GM12874 (cell line): ENCODE data around the gene APOH.

ENCODE experiments used
- TF ChIP-seq, protein P1 (sequence below): IDR thresholded peaks from 2 replicates; pipeline ENCODE4 v1.5.1; 2011; ENCODE audit warnings: low read depth, mild to moderate bottlenecking, control low read depth, low read length, moderate library complexity; ENCODE audit not compliant: insufficient read depth

Gene APOH

GRCh38 chr17:66234611-66235010, 5.4 kb upstream of the APOH start:
- TF ChIP-seq, protein P1, sequence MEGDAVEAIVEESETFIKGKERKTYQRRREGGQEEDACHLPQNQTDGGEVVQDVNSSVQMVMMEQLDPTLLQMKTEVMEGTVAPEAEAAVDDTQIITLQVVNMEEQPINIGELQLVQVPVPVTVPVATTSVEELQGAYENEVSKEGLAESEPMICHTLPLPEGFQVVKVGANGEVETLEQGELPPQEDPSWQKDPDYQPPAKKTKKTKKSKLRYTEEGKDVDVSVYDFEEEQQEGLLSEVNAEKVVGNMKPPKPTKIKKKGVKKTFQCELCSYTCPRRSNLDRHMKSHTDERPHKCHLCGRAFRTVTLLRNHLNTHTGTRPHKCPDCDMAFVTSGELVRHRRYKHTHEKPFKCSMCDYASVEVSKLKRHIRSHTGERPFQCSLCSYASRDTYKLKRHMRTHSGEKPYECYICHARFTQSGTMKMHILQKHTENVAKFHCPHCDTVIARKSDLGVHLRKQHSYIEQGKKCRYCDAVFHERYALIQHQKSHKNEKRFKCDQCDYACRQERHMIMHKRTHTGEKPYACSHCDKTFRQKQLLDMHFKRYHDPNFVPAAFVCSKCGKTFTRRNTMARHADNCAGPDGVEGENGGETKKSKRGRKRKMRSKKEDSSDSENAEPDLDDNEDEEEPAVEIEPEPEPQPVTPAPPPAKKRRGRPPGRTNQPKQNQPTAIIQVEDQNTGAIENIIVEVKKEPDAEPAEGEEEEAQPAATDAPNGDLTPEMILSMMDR: no peak

- TF ChIP-seq, protein P1: no peak
These were observed 4.0 kb upstream of the APOH start for GRCh38 chr17:66233023-66233753.

DNA sequence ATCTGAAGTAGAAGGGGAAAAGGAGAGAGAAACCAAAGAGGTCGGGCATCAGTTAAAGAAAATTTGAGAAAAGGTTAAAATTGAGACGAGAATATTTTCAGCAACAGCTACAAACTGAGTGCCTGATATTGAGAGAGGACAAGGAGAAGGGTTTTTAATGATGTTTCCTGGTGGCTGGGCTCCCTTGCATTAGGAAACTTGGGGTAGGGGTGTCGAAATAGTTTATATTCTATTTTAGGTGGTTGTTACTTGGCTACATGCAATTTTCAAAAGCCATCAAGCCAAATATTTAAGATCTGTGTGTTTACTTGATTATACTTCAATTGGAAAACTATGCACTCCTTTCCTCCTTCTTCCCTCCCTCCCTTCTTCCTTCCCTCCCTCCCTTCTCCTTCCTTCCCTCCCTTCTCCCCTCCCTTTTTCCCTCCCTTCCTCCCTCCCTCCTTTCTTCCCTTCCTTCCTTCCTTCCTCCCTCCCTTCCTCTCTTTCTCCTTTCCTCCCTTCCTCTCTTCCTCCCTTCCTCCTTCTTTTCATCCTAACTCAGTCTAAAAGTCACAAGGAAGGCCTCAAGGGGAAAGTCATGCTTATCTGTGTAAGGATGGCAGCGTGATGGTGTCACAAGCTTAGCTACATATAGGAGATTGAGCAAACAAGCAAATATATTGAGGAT, 1.8 kb upstream of the APOH start:
- TF ChIP-seq, protein P1: no peak

- TF ChIP-seq, protein P1: no peak
These were observed 746 bp upstream of the APOH start for GRCh38 chr17:66229783-66230538.

- TF ChIP-seq, protein P1: no peak
These were observed 1.8 kb downstream of the APOH start for GRCh38 chr17:66227212-66228045.

GRCh38 chr17:66222798-66223350, 6.3 kb downstream of the APOH start:
- TF ChIP-seq, protein P1: no peak
